GM19099 (cell line): ENCODE measurements around the gene GMDS.

Experiments used
- POLR2A ChIP-seq: IDR thresholded peaks from 3 replicates; pipeline ENCODE4 v1.6.1; 2011; ENCODE audit warnings: low read depth; ENCODE audit not compliant: insufficient read length; ENCODE audit errors: extremely low read depth

Gene GMDS

GRCh38 chr6:1703091-1703855 lies 542.1 kb downstream of the GMDS start:
- no peak for TF ChIP-seq POLR2A

- no peak for TF ChIP-seq POLR2A
Measured at GRCh38 chr6:1702580-1703051, 542.8 kb downstream of the GMDS start.

- no peak for TF ChIP-seq POLR2A
Measured at GRCh38 chr6:1701668-1702353, 543.6 kb downstream of the GMDS start.

GRCh38 chr6:1700278-1700967 lies 545.0 kb downstream of the GMDS start:
- no peak for TF ChIP-seq POLR2A

GRCh38 chr6:1698527-1698926 lies 546.9 kb downstream of the GMDS start:
- no peak for TF ChIP-seq POLR2A

GRCh38 chr6:1697688-1698351 lies 547.6 kb downstream of the GMDS start:
- TF ChIP-seq POLR2A: no peak

- TF ChIP-seq POLR2A: no peak
Measured at GRCh38 chr6:1696463-1696850, 548.9 kb downstream of the GMDS start.

GRCh38 chr6:1695546-1696462 lies 549.6 kb downstream of the GMDS start:
- TF ChIP-seq POLR2A: no peak

- TF ChIP-seq POLR2A: no peak
Measured at GRCh38 chr6:1689141-1689540, 556.3 kb downstream of the GMDS start.

GRCh38 chr6:1688396-1688795 lies 557.0 kb downstream of the GMDS start:
- TF ChIP-seq POLR2A: no peak

- TF ChIP-seq POLR2A: no peak
Measured at GRCh38 chr6:1687402-1687801, 558.0 kb downstream of the GMDS start.

GRCh38 chr6:1686117-1687098 lies 559.0 kb downstream of the GMDS start:
- TF ChIP-seq POLR2A: no peak

GRCh38 chr6:1679688-1680068 lies 565.7 kb downstream of the GMDS start:
- no peak for TF ChIP-seq POLR2A

- no peak for TF ChIP-seq POLR2A
Measured at GRCh38 chr6:1679031-1679687, 566.2 kb downstream of the GMDS start.
